ENCODE measurements around the gene CFAP100.

The CFAP100 gene

GRCh38 chr3:126465928-126466544, 71.3 kb downstream of the CFAP100 start:
- Histone ChIP-seq H3K9me3 (ENCODE audit: insufficient read depth, low read length) (no peaks in the 10 kb centered on the region), H3K36me3 (ENCODE audit: insufficient read depth, insufficient read length, low read length) (peaks cover 98% of the 10 kb centered on the region), H3K27me3 (ENCODE audit: insufficient read depth, insufficient read length) (no peaks in the 10 kb centered on the region), H3K4me1 (ENCODE audit: insufficient read depth, insufficient read length) (no peaks in the 10 kb centered on the region), H3K4me3 (ENCODE audit: insufficient read length, low read depth) (no peak overlapping the region), H3K9ac (ENCODE audit: insufficient read length, low read depth) (no peak overlapping the region)
- no peak for DNase-seq (ENCODE audit: low read depth, low spot score)
- TF ChIP-seq ZNF274 (IDR thresholded peaks at IDR 0.05; ENCODE audit: low read depth, low read length), result no peak
- TF ChIP-seq SUZ12 (IDR thresholded peaks at IDR 0.05; ENCODE audit: extremely low read depth, insufficient read depth, insufficient read length), result no peak
- no peak for TF ChIP-seq YY1 (IDR thresholded peaks at IDR 0.05; ENCODE audit: insufficient read depth, insufficient read length)

GRCh38 chr3:126466886-126467610, 72.3 kb downstream of the CFAP100 start:
- no peaks in the 10 kb centered on the region for H3K27me3 ChIP-seq (ENCODE audit: insufficient read depth, insufficient read length)
- peaks cover under 1% of the 10 kb centered on the region for H3K4me1 ChIP-seq (ENCODE audit: insufficient read depth, insufficient read length)
- peaks cover 98% of the 10 kb centered on the region for H3K36me3 ChIP-seq (ENCODE audit: insufficient read depth, insufficient read length, low read length)
- no peaks in the 10 kb centered on the region for H3K9me3 ChIP-seq (ENCODE audit: insufficient read depth, low read length)
- TF ChIP-seq ZNF274 (IDR thresholded peaks at IDR 0.05; ENCODE audit: low read depth, low read length) (no peak), YY1 (IDR thresholded peaks at IDR 0.05; ENCODE audit: insufficient read depth, insufficient read length) (no peak), SUZ12 (IDR thresholded peaks at IDR 0.05; ENCODE audit: extremely low read depth, insufficient read depth, insufficient read length) (no peak)
- H3K4me3 ChIP-seq (ENCODE audit: insufficient read length, low read depth), result no peak overlapping the region
- no peak for DNase-seq (ENCODE audit: low read depth, low spot score)
- no peak overlapping the region for H3K9ac ChIP-seq (ENCODE audit: insufficient read length, low read depth)

- no peak for DNase-seq (ENCODE audit: low read depth, low spot score)
- Histone ChIP-seq H3K36me3 (ENCODE audit: insufficient read depth, insufficient read length, low read length) (peaks cover 98% of the 10 kb centered on the region), H3K4me3 (ENCODE audit: insufficient read length, low read depth) (no peak overlapping the region), H3K9me3 (ENCODE audit: insufficient read depth, low read length) (no peaks in the 10 kb centered on the region), H3K9ac (ENCODE audit: insufficient read length, low read depth) (no peak overlapping the region), H3K27me3 (ENCODE audit: insufficient read depth, insufficient read length) (no peaks in the 10 kb centered on the region), H3K4me1 (ENCODE audit: insufficient read depth, insufficient read length) (peaks cover 6% of the 10 kb centered on the region)
- TF ChIP-seq SUZ12 (IDR thresholded peaks at IDR 0.05; ENCODE audit: extremely low read depth, insufficient read depth, insufficient read length) (no peak), ZNF274 (IDR thresholded peaks at IDR 0.05; ENCODE audit: low read depth, low read length) (no peak), YY1 (IDR thresholded peaks at IDR 0.05; ENCODE audit: insufficient read depth, insufficient read length) (no peak)
Observed at GRCh38 chr3:126467611-126467955, 72.9 kb downstream of the CFAP100 start.

- Histone ChIP-seq H3K4me3 (ENCODE audit: insufficient read length, low read depth) (no peak overlapping the region), H3K36me3 (ENCODE audit: insufficient read depth, insufficient read length, low read length) (peaks cover 100% of the 10 kb centered on the region), H3K4me1 (ENCODE audit: insufficient read depth, insufficient read length) (peaks cover 8% of the 10 kb centered on the region), H3K9me3 (ENCODE audit: insufficient read depth, low read length) (no peaks in the 10 kb centered on the region), H3K27me3 (ENCODE audit: insufficient read depth, insufficient read length) (no peaks in the 10 kb centered on the region), H3K9ac (ENCODE audit: insufficient read length, low read depth) (no peak overlapping the region)
- no peak for DNase-seq (ENCODE audit: low read depth, low spot score)
- TF ChIP-seq ZNF274 (IDR thresholded peaks at IDR 0.05; ENCODE audit: low read depth, low read length) (no peak), YY1 (IDR thresholded peaks at IDR 0.05; ENCODE audit: insufficient read depth, insufficient read length) (no peak), SUZ12 (IDR thresholded peaks at IDR 0.05; ENCODE audit: extremely low read depth, insufficient read depth, insufficient read length) (no peak)
Observed at GRCh38 chr3:126468028-126468891, 73.6 kb downstream of the CFAP100 start.

GRCh38 chr3:126469479-126469878, 74.8 kb downstream of the CFAP100 start:
- Histone ChIP-seq H3K4me1 (ENCODE audit: insufficient read depth, insufficient read length) (peaks cover 11% of the 10 kb centered on the region), H3K27me3 (ENCODE audit: insufficient read depth, insufficient read length) (no peaks in the 10 kb centered on the region), H3K9me3 (ENCODE audit: insufficient read depth, low read length) (no peaks in the 10 kb centered on the region), H3K9ac (ENCODE audit: insufficient read length, low read depth) (no peak overlapping the region), H3K4me3 (ENCODE audit: insufficient read length, low read depth) (no peak overlapping the region), H3K36me3 (ENCODE audit: insufficient read depth, insufficient read length, low read length) (peaks cover 97% of the 10 kb centered on the region)
- DNase-seq (ENCODE audit: low read depth, low spot score), result no peak
- TF ChIP-seq ZNF274 (IDR thresholded peaks at IDR 0.05; ENCODE audit: low read depth, low read length) (no peak), YY1 (IDR thresholded peaks at IDR 0.05; ENCODE audit: insufficient read depth, insufficient read length) (no peak), SUZ12 (IDR thresholded peaks at IDR 0.05; ENCODE audit: extremely low read depth, insufficient read depth, insufficient read length) (no peak)

GRCh38 chr3:126472277-126473006, 77.7 kb downstream of the CFAP100 start:
- H3K36me3 ChIP-seq (ENCODE audit: insufficient read depth, insufficient read length, low read length), result peaks cover 69% of the 10 kb centered on the region

More at GRCh38 chr3:126472277-126473006, 77.7 kb downstream of the CFAP100 start:
- H3K9me3 ChIP-seq (ENCODE audit: insufficient read depth, low read length), result no peaks in the 10 kb centered on the region
- H3K4me3 ChIP-seq (ENCODE audit: insufficient read length, low read depth), result no peak overlapping the region
- H3K9ac ChIP-seq (ENCODE audit: insufficient read length, low read depth), result no peak overlapping the region
- peaks cover 14% of the 10 kb centered on the region for H3K4me1 ChIP-seq (ENCODE audit: insufficient read depth, insufficient read length)
- no peak for DNase-seq (ENCODE audit: low read depth, low spot score)
- no peak for TF ChIP-seq ZNF274 (IDR thresholded peaks at IDR 0.05; ENCODE audit: low read depth, low read length)
- no peak for TF ChIP-seq YY1 (IDR thresholded peaks at IDR 0.05; ENCODE audit: insufficient read depth, insufficient read length)
- TF ChIP-seq SUZ12 (IDR thresholded peaks at IDR 0.05; ENCODE audit: extremely low read depth, insufficient read depth, insufficient read length), result no peak
- H3K27me3 ChIP-seq (ENCODE audit: insufficient read depth, insufficient read length), result no peaks in the 10 kb centered on the region
